Gastrocnemius medialis (tissue), 4 donors: ENCODE data around the gene TTBK1. TPM values are rescaled to one million over a fixed set of nuclear protein-coding genes. Genes with fewer than 3 reads are reported as not detected.
A peak's percentile ranks its signal among the peaks of the same experiment; 100 is the strongest.

Experiments used
- ATAC-seq, 2 donors: fragments of 150-250 bp; one replicate each; pipeline ENCODE4 v1.9.1; 2016
- DNase-seq, 2 donors: peaks; one replicate each; pipeline ENCODE4 v3.0.0-alpha.2; 2019
- H3K27ac ChIP-seq, 4 donors: fragments of 200-600 bp; sonication (generic); 1 replicate in 1 of 4; 2 replicates in 3 of 4; pipeline ENCODE4 v1.5.1; 2016 to 2018; ENCODE audit warnings: mild to moderate bottlenecking in 2 of 4, moderate library complexity in 1 of 4
- H3K27me3 ChIP-seq, 3 donors: fragments of 200-600 bp; sonication (generic) in 2 of 3; 1 replicate in 1 of 3; 2 replicates in 2 of 3; pipeline versions ENCODE4 v1.5.1 to v1.6.0; 2016 to 2019; ENCODE audit warnings: mild to moderate bottlenecking in 1 of 3, moderate library complexity in 1 of 3
- H3K36me3 ChIP-seq, 2 donors: fragments of 200-600 bp; sonication (generic) in 1 of 2; one replicate each; pipeline ENCODE4 v1.5.1; 2017 to 2018
- H3K4me1 ChIP-seq, 2 donors: fragments of 200-600 bp; sonication (generic) in 1 of 2; one replicate each; pipeline ENCODE4 v1.5.1; 2016 to 2017; ENCODE audit warnings: mild to moderate bottlenecking in 2 of 2
- H3K4me3 ChIP-seq, 4 donors: fragments of 200-600 bp; sonication (generic) in 3 of 4; 1 replicate in 1 of 4; 2 replicates in 3 of 4; pipeline ENCODE4 v1.5.1; 2016 to 2019; ENCODE audit warnings: mild to moderate bottlenecking in 2 of 4
- H3K9me3 ChIP-seq, 3 donors: fragments of 200-600 bp; sonication (generic) in 2 of 3; 1 replicate in 1 of 3; 2 replicates in 2 of 3; pipeline ENCODE4 v1.5.1; 2016 to 2019
- CTCF ChIP-seq, 5 experiments: fragments of 450-650 bp in 3 of 5; fragments of 200-600 bp in 2 of 5; sonication (generic) in 2 of 5; IDR thresholded peaks in 4 of 5; conservative IDR thresholded peaks in 1 of 5; 1 replicate in 4 of 5; 2 replicates in 1 of 5; pipeline ENCODE4 v1.5.1; 2016 to 2019; ENCODE audit warnings: antibody characterized with exemption in 5 of 5, mild to moderate bottlenecking in 3 of 5, moderate library complexity in 3 of 5
- POLR2A ChIP-seq, 2 donors: fragments of 450-650 bp; IDR thresholded peaks; one replicate each; pipeline ENCODE4 v1.6.1; 2017; ENCODE audit warnings: antibody characterized with exemption in 2 of 2, mild to moderate bottlenecking in 2 of 2, moderate library complexity in 2 of 2
- in situ Hi-C, 4 donors: fragments of 200-750 bp; cut with MboI; loops; one replicate each; pipeline versions ENCODE4 v1.15.0 to v1.8.0; 2017; ENCODE audit warnings: low sequenced_read_pairs in 4 of 4
- intact Hi-C: fragments of 100-400 bp; cut with DNase I; formaldehyde crosslinking; loops from one replicate; pipeline ENCODE4 v1.15.1; 2023; ENCODE audit warnings: low total_unique reads
- total RNA-seq, 4 donors: library from RNA; depleted of rRNA; stranded (reverse); fragments of >200 nt; gene quantifications; one replicate each; pipeline versions ENCODE4 v1.1.0 to v1.2.3, GENCODE V29; 2016

The TTBK1 gene
- total RNA-seq, 4 donors from 2014 or later = 0.04 TPM; not detected in 3

DNA sequence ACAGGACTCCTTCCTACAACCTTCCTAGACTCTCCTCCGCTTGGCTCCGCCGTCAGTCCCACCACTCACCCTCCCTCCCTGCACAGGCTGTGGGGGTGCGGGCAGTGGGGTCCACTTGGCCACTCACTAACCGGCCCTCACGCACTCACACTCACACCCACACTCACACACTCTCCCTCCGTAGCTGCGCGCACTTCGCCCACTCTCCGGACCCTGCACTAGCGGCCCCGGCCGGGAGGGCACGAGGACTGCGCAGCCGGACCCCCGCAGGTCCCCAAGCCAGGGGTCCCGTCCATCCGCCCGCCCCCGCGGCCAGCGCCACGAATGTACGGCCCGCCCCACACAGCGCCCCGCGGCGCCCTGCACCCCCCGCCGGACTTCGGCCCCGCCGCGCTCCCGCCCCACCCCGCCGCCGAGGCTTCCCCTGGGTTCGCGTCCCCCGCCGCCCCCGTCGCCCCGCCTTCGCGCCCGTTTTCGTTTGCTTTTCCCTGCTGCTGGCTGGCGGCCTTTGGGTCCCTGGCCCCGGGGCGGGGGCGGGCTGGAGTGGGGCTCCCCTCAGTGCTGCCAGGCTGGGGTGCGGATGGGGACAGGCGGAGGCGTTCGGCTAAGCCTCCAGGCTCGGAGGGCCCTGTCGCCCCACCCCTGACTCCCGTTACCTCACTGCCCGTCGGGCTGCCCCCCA lies 31.8 kb downstream of the TTBK1 start:
- Histone ChIP-seq H3K36me3 (no peaks in the 10 kb centered on the region), H3K4me1 (peaks cover 0 to 5% of the 10 kb centered on the region in 2 donors), H3K27ac (no peak overlapping the region), H3K9me3 (no peaks in the 10 kb centered on the region), H3K27me3 (peaks cover 24 to 34% (median 32%) of the 10 kb centered on the region in 3 donors), H3K4me3 (peak overlapping the region; percentile 41 to 54 (median 50))
- no peak for DNase-seq
- intact Hi-C loops (no loop called here), in situ Hi-C loops (no loop called here)
- ATAC-seq = no peak
- TF ChIP-seq CTCF (IDR thresholded peaks at IDR 0.05 in 4 of 5, conservative IDR thresholded peaks at IDR 0.05 in 1 of 5) = no peak
- no peak for TF ChIP-seq POLR2A (IDR thresholded peaks at IDR 0.05)

DNA sequence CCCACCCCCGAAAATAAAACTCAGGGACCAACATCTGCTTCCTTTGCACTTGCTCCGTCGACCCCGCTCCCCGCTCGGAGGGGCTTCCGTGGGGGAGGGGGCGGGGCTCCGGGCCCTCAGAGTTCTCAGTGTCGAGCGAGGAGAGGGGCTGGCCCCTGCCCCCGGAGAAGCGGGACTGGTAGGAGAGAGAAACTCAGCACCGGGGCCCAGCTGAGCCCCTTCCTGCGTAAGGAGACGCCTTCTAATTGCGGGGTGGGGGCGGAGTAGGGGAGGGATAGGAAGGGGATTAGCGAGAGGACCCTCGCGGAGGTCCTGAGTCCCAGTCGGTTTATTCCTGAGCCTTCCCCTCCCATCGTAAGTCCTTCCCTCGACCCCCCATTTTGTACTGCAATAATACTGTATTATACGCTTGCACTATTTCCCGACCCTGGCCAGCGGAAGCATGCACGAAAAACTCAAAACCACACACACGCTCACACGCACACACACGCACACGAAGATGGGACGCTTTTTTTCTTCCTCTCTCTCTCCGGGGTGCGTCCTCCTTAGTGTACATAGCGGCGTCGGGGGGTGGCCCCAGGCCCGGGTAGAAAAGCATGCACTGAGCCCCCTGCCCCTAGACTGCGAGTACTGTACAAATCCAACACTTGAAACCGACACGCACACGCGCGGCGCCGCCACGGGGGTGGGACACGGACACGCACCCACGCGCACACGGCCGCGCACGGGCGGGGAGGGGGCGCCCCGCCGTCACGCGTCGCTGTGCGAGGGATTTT lies 32.7 kb downstream of the TTBK1 start:
- Histone ChIP-seq H3K27me3 (peaks cover 24 to 32% (median 30%) of the 10 kb centered on the region in 3 donors), H3K27ac (no peak overlapping the region), H3K9me3 (no peaks in the 10 kb centered on the region), H3K4me3 (peak overlapping the region; percentile 41 to 54 (median 50)), H3K4me1 (peaks cover 0 to 5% of the 10 kb centered on the region in 2 donors), H3K36me3 (no peaks in the 10 kb centered on the region)
- intact Hi-C loops (no loop called here), in situ Hi-C loops (no loop called here)
- ATAC-seq (no peak), DNase-seq (no peak)
- no peak for TF ChIP-seq CTCF (IDR thresholded peaks at IDR 0.05 in 4 of 5, conservative IDR thresholded peaks at IDR 0.05 in 1 of 5)
- no peak for TF ChIP-seq POLR2A (IDR thresholded peaks at IDR 0.05)

GRCh38 chr6:43276577-43277305 lies 33.5 kb downstream of the TTBK1 start:
- H3K9me3 ChIP-seq = no peaks in the 10 kb centered on the region
- in situ Hi-C loops (no loop called here), intact Hi-C loops (no loop called here)
- no peak overlapping the region for H3K27ac ChIP-seq
- TF ChIP-seq POLR2A (IDR thresholded peaks at IDR 0.05) (no peak), CTCF (IDR thresholded peaks at IDR 0.05 in 4 of 5, conservative IDR thresholded peaks at IDR 0.05 in 1 of 5) (no peak)
- DNase-seq (no peak), ATAC-seq (no peak)
- no peaks in the 10 kb centered on the region for H3K36me3 ChIP-seq
- H3K27me3 ChIP-seq = peaks cover 24 to 32% (median 30%) of the 10 kb centered on the region in 3 donors
- no peak overlapping the region for H3K4me3 ChIP-seq
- peaks cover 0 to 5% of the 10 kb centered on the region in 2 donors for H3K4me1 ChIP-seq

GRCh38 chr6:43277306-43277642 lies 34.0 kb downstream of the TTBK1 start:
- H3K4me3 ChIP-seq = no peak overlapping the region
- no peak overlapping the region for H3K27ac ChIP-seq
- intact Hi-C loops = no loop called here
- no peak for ATAC-seq
- H3K9me3 ChIP-seq = no peaks in the 10 kb centered on the region
- no peak for TF ChIP-seq CTCF (IDR thresholded peaks at IDR 0.05 in 4 of 5, conservative IDR thresholded peaks at IDR 0.05 in 1 of 5)
- TF ChIP-seq POLR2A (IDR thresholded peaks at IDR 0.05) = no peak
- peaks cover 0 to 5% of the 10 kb centered on the region in 2 donors for H3K4me1 ChIP-seq
- H3K36me3 ChIP-seq = no peaks in the 10 kb centered on the region
- no peak for DNase-seq
- H3K27me3 ChIP-seq = peaks cover 21 to 32% (median 30%) of the 10 kb centered on the region in 3 donors
- in situ Hi-C loops = no loop called here
